GM18502 (cell line): Measurements from ENCODE around the gene PLA2G4D.

Experiments used
- ATAC-seq: cut with Tn5 transposase; IDR thresholded peaks from one replicate; pipeline ENCODE4 v1.9.1; 2021; ENCODE audit warnings: mild to moderate bottlenecking; ENCODE audit not compliant: unreplicated experiment, poor library complexity

The PLA2G4D gene

DNA sequence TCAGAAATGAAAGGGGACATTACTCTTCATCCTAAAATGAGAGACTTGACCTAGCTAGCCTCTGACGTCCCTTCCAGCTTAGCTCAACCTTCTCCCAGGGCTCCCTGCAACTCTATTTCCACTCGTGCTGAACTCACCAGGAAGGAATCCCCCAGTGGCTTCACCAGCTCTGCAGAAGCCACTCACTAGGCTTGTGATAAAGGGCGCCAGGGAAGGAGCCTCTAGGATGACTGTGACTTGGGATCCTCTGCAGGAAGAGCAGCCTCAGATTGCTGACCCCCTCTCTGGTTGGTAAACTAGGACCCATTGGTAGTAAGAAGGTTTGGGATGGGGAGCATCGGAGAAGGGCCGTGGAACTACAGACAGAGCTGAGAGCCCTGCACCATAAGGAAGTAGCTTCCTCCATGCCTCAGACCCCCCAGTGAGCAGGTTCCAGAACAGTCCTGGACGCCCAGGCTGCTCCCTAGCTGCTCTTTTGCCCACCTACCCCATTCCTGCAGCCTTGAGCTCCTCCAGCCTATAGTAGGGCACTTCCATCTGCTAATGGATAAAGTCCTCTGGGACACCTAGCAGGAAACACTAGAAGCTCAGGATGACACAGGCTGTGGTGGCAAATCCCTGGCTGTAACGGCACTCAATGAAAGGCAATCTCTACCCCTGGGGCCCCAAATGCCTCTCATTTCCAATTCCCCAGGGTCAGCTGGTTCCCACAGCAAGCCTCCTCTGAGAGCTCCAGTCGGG is 36.1 kb upstream of the PLA2G4D start:
- no peak for ATAC-seq

DNA sequence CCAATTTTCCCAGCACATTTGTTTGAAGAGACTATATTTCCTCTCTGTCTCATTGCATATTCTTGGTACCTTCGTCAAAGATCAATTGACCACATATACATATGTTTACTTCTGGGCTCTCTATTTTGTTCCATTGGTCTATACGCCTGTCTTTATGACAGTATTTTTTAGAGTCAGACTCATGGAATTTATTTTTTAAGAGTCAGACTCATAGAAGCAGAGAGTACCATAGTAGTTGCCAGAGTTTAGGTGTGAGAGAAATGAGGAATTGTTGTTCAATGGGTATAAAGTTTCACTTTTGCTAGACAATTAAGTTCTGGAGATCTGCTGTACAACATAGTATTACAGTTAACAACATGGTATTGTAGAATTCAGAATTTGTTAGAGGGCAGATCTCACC is 35.0 kb upstream of the PLA2G4D start:
- no peak for ATAC-seq

DNA sequence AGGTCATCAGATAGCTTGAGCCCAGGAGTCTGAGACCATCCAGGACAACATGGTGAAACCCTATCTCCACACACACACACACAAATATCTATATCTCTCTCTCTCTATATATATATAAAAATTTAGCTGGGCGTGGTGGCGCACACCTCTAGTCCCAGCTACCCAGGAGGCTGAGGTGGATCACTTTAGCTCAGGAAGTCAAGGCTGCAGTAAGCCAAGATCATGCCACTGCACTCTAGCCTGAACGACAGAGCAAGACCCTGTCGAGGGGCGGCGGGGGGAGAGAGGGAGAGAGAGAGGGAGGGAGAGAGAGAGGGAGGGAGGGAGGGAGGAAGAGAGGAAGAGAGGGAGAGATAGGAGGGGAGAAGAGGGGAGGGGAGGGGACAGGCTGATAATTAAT is 34.1 kb upstream of the PLA2G4D start:
- no peak for ATAC-seq

DNA sequence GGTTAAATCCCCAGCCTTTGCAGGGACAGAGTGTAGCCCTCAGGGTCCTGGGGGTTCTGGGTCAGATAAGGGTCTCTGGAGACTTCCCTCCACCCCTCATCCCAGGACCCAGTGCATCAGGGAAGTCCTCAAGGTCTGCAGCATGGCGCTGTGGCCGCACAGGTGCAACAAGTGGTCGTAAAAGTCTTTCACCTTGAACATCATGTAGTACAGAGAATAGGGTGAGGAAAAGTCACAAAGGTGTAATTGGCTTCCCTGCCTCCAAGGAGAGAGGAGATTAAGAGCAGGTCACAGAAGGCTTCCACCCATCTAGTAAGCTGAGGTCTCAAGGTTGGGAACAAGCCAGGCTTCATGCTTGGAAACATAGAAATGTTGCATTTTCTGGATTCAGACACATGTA is 29.2 kb upstream of the PLA2G4D start:
- no peak for ATAC-seq

DNA sequence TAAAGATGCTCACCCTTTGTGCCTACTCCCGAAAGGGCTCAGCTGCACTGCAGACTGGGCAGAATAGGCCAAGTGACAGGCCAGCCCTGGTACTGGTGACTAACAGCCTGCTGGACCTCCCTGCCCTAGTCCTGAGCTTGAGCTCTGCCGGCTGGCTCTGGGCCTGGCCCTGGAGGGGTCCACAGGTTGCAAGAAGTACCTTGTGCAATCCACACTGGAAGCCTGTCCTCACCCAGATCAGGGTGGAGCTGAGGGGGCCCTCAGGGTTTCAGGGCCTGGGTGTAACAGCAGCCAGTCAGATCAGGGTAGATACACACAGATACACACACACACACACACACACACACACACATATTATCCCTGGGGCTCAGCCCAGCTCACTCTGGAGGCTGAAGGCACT is 27.3 kb upstream of the PLA2G4D start:
- ATAC-seq = no peak

DNA sequence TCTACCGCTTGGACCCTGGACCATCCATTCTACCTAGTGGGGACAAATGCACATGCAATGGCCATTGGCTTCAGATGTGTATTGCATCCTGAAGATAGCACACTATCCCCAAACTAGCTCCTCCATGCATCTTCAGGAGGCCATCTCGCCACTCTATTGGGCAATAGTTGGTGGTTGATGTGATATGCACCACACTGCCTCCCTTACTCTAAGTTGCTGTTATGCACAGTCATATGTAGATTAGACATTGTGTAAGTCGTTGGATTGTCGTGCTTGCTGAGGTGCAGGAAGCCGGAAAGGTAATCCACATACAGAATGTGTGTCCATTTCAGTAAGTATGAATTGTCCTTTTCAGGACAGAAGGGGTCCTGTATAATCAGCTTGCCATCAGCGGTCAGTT is 26.7 kb upstream of the PLA2G4D start:
- ATAC-seq = no peak

DNA sequence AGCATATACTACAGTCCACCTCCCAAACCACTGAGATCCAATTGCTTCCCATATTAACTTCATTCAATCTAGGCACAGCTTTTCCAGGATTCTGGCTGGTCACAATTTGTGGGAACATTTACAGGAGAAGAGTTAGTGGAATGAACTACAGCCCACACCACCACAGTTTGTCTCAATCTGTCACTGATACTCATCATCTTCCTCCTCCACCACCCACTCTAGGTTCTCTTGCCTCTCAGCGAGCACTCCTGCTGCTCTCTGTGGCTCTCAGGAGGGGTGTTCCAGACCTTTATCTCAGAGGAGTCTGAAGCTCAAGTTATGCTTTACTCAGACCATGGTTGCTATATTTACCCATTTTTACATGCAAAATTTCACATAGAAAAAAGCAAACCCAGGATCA is 25.9 kb upstream of the PLA2G4D start:
- ATAC-seq = no peak

DNA sequence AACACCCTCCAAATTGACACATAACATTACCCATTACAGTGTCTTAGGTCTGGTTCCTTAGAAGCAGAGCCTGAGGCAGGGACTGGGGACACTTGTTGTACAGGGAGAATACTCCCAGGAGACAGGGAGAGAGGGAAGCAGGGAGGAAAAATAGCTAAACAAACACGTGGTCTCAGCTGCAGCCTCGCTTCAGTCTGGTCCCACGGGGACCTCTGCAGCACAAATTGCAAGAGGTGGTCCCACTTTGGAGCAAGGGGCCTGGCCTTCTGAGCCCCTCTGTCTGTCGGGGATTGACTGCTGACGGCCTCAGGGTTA is 25.0 kb upstream of the PLA2G4D start:
- ATAC-seq = no peak

DNA sequence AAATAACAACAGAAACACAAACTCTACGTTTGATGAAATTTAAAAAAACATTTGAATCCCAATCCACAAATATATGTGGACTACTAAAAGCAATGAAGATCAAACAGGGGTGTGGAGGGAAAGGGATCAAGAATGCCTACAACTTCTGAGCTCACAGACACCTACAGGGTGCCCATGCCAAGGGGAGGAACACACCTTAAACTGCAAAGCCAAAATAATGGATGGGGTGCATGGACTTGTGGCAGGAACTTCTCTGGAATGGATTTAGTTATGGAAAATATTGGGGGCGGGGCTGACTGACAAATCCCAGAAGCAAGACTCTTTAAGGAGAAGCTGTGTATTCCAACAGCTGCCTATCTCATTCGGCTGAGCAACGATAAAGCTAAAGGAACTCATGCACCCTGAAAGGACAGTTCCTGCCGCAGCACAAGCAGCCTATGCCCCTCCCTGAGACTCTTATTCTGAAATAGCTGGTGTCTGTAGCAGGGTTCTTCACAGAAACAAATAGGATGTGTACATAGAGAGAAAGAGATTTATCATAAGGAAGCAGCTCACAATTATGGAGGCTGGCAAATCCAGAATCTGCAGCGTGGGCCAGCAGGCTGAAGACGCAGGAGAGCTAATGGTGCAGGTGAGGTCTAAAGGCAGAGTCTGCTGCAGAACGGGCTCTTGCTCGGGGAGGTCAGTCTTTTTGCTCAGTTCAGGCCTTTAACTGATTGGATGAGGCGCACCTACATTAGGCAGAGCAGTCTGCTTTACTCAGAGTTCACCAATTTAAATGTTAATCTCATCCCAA is 24.5 kb upstream of the PLA2G4D start:
- no peak for ATAC-seq

DNA sequence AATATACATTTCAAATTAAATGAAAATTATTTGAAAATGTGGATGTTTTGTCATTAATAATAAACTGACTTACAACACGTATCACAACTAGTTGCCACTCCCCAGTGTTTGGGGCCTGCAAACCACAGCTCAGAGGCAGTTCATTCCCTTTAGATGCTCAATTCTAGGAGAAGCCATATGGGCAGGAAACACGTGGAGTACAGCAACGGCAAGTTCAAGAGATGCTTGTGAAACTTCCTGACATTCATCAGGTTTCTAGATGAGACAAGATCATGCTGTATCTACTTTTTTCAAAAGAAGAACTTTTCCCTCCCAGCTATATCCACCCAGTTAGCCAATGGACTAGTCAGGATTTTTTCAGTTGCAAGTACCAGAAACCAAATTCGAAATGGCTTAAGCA is 17.6 kb upstream of the PLA2G4D start:
- ATAC-seq = no peak

DNA sequence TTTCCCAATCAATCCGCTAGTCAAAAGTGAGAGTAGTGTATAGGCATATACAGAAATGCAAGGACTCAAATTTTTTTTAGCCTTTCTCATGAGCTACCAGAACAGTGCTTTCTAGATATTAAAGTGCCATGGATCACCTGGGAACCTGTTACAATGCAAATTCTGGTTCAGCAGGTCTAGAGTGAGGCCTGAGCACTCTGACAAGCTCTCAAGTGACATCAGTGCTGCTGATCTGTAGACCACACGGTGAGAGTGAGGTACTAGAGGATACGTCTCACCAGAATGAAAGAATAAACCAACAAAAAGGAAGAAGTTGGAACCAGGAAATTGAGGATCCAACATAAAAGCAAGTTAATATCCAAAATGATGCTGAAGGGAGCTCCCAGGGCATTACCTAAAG is 16.0 kb upstream of the PLA2G4D start:
- no peak for ATAC-seq

DNA sequence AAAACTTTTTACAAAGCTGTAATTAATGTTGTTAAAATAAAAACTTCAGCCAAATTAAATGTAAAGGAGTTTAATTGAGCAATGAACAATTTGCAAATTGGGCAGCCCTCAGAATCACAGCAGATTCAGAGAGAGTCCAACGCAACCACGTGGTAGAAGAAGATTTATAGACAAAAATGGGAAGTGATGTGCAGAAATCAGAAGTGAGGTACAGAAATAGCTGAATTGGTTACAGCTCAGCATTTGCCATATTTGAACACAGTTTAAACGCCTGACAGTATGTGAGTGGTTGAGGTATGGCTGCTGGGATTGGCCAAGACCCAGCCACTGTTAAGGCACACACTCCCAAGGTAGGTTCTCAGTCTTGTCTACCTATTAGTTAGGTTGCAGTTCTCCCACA is 14.4 kb upstream of the PLA2G4D start:
- ATAC-seq = no peak

DNA sequence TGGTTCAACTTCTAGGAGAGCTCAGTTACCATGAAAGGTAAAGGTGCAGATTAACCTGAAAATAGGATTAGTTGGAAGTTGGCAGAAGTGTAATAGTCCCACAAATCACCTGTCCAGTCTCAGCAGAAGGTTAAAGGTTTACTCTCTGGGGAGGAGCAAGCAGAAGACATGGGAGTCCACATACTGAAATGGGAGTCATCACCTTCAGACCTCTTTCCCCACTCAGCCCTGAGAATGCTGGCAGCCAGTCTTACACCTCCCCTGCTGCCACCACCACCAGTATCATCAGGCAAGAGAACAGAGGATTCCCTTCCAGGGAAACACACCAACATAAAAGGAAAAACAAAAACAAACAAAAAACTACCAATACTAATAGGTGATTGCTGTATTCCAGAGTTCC is 13.8 kb upstream of the PLA2G4D start:
- no peak for ATAC-seq

DNA sequence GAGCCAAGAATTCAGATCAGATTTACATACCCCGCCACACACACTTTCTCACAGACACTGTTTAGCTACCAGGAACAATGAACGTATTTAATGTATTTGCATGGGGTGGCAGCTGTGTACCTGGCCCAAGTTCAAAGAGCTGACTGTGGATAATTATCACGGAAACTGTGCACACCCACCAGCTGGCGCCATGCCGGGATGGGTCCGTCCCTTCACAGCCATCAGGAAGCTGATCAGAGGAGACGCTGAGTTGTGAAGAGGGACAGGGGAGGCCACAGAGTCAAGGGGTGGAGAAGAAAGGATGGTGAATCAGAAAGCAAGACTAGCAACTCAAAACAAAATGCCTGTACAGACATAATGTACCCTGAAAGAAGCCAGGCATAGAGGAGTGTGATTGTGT is 13.1 kb upstream of the PLA2G4D start:
- no peak for ATAC-seq

DNA sequence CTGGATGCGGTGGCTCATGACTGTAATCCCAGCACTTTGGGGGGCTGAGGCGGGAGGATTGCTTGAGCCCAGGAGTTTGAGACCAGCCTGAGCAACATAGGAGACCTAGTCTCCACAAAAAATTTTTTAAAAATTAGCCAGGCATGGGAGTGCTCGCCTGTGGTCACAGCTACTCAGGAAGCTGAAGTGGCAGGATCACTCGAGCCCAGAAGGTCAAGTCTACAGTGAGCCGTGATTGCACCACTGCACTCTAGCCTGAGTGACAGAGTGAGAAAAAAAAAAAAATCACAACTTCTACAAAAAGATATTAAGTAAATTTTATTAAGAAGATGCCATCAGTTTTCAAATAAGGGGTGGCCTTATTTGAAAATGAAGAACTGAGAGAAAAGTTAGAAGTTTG is 11.9 kb upstream of the PLA2G4D start:
- ATAC-seq = no peak

DNA sequence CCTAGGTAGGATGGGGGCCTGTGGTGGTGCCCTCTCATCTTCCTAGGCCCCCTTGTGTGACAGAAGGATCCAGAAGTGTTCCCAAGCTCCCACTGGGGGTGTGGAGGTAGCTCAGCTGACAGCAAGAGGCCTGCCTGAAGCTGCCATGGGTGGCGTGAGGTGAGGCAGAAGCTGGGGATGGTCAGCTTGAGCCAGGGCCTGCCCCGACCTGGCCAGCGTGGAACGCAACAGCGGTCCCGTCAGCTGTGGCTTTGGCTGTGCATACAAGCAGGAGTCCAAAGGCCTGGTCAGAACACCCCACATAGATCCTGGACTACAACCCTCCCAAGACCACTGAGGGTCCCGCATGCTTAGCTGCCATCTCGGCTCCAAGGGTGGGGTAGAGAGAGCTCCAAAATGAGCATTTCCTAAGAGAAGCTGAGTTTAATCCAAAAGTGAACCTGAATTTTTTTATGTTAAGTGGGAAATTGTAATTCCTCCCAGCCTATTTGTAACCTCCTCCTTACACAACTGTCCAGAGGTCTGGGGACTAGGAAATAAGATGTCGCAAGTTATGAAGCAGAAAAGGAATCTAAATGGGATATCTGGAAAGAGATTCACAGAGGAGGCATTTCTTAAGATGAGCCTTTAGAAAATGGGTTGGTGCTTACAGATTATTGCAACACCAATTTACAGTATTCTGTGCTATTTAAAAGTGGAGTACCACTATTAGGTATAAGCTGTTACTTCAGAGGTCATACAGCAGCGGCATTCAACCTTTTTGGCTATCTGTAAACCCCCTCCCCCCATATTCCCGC is 9.9 kb upstream of the PLA2G4D start:
- no peak for ATAC-seq

DNA sequence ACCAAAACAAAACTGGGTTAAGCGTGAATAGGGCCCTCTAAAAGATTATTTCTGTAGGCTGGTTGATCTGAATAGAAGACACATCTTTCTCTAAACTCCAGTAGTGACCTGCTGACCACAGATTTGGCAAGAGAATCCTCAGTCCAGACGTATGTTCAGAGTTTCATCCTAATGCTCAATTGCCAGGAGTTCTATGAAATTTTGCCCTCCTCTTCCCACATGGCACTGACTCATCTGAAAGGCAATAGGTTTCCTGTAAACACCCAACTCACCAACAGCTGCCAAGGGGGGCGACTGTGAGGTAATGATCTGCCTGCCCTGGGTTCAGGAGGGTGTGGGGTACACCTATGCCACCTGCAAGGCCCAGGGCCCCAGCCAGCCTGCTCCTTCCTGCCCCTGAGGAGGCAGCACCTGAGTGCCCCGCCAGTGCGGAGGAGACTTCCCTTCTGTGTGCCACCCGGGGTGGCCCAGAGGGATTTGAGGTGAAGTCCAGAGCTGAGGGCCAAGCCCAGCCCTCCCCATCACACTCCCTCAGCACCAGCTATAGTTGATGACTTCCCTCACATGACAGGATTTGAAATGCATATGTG is 8.4 kb upstream of the PLA2G4D start:
- ATAC-seq = no peak

DNA sequence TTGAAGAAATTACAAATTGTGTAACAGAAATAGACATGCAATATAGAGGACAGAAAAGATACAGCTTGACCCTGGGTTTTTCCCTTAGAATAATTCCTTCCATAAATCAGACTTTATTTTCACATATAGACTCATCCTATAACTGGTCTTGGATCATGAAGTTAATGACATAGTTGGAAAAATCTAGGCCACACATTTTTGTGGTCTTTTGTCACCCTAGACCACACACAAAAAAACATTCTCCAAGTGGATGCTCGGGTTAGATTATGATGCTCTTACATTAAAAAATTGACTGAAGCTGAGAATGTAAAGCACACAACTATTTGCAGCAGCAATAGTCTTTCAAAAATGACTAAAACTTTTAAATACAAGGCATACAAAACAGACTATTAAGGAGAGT is 7.5 kb upstream of the PLA2G4D start:
- no peak for ATAC-seq

DNA sequence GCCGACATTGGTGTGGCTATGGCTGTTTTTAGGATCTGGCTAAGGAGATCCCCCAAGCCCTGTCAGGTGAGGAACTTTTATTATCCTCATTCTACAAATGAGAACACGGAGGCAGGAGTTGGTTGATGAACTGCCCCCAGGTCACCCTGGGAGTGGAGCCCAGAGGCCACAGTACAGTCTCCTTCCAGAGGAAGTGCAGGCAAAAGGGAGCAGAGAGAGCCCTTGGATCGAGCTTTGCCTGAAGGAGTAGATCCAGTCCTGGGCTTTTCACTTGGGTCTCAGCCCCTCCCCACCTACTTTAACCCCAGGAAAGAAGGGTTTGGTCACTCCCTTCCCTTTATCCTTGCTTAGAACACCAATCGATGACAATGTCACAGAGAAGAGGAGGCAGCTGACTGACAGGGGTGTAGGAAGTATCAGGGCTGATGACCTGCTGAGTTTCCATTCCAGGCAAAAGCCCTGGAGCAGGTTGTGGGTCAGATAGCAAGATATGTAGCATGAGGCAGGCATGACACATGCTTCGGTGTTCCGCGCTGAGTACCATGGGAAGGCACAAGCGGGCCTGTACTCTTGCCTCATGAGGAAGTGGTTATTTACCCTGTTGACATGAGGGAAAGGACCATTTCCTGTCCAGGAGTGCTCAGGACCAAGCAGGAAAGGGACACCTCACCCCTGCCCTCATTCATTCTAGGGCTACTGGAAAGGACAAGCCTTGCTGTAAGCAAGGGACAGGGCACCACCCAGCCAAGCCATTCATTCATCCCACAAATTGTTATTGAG is 5.8 kb upstream of the PLA2G4D start:
- no peak for ATAC-seq

DNA sequence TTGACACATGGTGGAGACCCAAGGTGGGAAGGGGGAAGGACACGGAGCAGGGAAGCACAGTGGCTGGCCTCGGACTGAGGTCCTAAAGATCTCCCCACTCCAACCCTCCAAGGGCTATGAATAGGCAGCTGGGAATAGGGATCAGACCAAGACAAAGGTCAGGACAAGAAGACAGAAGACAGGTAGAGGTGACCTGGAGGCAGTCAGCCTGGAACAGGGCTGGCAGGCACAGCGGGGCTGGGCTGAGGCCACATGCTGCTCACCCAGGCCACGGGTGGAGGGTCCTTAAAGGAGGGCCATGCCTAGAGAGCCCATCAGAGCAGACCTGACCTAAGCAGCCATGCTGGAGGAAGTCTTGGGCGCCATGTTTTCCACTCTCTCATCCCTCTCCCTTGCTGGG is 2.7 kb upstream of the PLA2G4D start:
- no peak for ATAC-seq
